ENCODE measurements around the gene PHF12. TPM values are rescaled to one million over a fixed set of nuclear protein-coding genes. Genes with fewer than 3 reads are reported as not detected.

The PHF12 gene
- total and polyA plus RNA-seq, 2 of the 8 experiments (the other 6 are each of a cell fraction or from before 2014, with no cell fraction given), result 38.8 to 65.7 TPM

DNA sequence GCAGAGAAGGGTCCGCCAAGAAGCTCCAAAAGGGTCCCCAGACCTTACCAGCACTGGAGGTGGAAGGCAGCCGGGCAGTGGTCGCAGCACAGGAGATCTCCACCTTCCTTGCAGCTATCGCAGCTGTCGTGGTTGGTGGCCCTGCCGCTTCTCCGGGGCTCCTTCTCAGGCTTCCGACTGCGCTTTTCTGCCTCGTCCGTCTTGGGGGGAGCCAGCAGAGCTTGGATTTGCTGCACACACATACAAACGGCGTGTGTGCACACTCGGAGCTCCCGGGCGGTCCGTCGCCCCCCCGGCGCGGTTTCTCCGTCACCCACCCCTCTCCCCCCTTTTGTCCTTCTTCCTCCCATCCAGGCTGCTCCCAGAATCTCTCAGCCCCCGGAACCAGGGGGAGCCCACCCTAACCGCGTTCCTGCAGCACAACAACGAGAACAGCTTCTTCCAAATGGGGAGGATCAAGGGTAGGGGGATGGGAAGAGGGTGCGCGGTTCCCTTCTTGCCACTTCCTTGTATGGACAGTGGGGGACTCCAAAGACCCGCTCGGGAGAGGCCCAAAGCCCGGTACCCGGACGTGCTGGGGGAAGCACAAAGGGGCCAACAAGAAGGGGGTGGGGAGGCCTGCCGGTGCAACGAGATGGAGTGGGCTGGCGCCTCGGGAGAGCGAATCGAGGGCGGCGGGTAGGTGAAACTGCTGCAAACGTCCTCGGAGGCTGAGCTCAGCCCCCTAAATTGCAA lies 1.1 kb downstream of the PHF12 start:
- Histone ChIP-seq H3K79me1 (ENCODE audit: low read depth, low read length) (no peaks in the 10 kb centered on the region; the same call in none of the 2 replicates), H3K23me2 (ENCODE audit: low read depth, low read length) (peaks cover 9% of the 10 kb centered on the region), H3K27ac (ENCODE audit: low read depth, low read length) (peak overlapping the region; percentile 76), H3K36me3 (ENCODE audit: control insufficient read depth in 2 of 4, insufficient read depth in 4 of 4, low read length in 3 of 4) (peaks cover 0 to 9% (median under 1%) of the 10 kb centered on the region in 4 experiments; a peak in 3 of 8 replicates), H2BK15ac (ENCODE audit: low read length) (peak overlapping the region; percentile 81), H2AFZ (ENCODE audit: low read length) (no peak overlapping the region), H4K91ac (replicated peaks; ENCODE audit: insufficient read length, low read length) (peak overlapping the region; percentile 79), H2BK12ac (ENCODE audit: low read depth, low read length) (peak overlapping the region; percentile 81; the same call in 1 of the 2 replicates), H3K56ac (replicated peaks; ENCODE audit: insufficient read length, low read depth, low read length) (peak overlapping the region; percentile 83), H3K9ac (replicated peaks in 1 of 4; ENCODE audit: extremely low read depth in 1 of 4, low read depth in 3 of 4, low read length in 3 of 4) (peak overlapping the region; percentile 81 to 89 (median 84)), H3K23ac (ENCODE audit: insufficient read length) (no peak overlapping the region), H2BK20ac (ENCODE audit: low read length) (no peak overlapping the region), H3K9me3 (ENCODE audit: insufficient read depth in 2 of 2, low read depth in 1 of 2, low read length in 1 of 2) (no peaks in the 10 kb centered on the region), H3K4me1 (replicated peaks in 1 of 4; ENCODE audit: control insufficient read depth in 3 of 4, insufficient read depth in 4 of 4, low read length in 3 of 4) (peaks cover 8 to 18% (median 9%) of the 10 kb centered on the region in 4 experiments; a peak in 5 of 7 replicates), H2AK5ac (ENCODE audit: low read depth, low read length) (peak overlapping the region; percentile 57; the same call in 1 of the 2 replicates), H3K79me2 (ENCODE audit: control insufficient read depth in 1 of 2, insufficient read depth in 2 of 2, low read length in 2 of 2) (peaks cover 39 to 56% of the 10 kb centered on the region in 2 experiments), H4K8ac (ENCODE audit: extremely low read depth, insufficient read depth, low read length) (peak overlapping the region; percentile 75), H4K5ac (ENCODE audit: insufficient read length, low read depth, low read length) (peak overlapping the region; percentile 75), H3K27me3 (replicated peaks in 1 of 4; ENCODE audit: control insufficient read depth in 3 of 4, extremely low read depth in 1 of 4, insufficient read depth in 3 of 4, low read length in 3 of 4) (no peaks in the 10 kb centered on the region), H3K4me2 (ENCODE audit: insufficient read depth in 1 of 2, low read depth in 2 of 2, low read length in 2 of 2) (peak overlapping the region; percentile 86 to 89), H2BK120ac (replicated peaks; ENCODE audit: low read depth, low read length) (no peak overlapping the region), H3K4ac (replicated peaks; ENCODE audit: insufficient read length, low read depth, low read length) (peak overlapping the region; percentile 80), H4K20me1 (replicated peaks in 1 of 2; ENCODE audit: control insufficient read depth in 1 of 2, insufficient read depth in 2 of 2, low read length in 2 of 2) (peaks cover 5 to 7% of the 10 kb centered on the region in 2 experiments), H3K14ac (ENCODE audit: insufficient read length) (no peak overlapping the region), H3K18ac (ENCODE audit: extremely low read depth, low read length) (peak overlapping the region; percentile 75), H2BK5ac (ENCODE audit: low read depth, low read length) (peak overlapping the region; percentile 93), H3K4me3 (ENCODE audit: extremely low read depth in 1 of 4, insufficient read depth in 2 of 4, low read depth in 3 of 4, low read length in 4 of 4) (peak overlapping the region; percentile 68 to 97 (median 94))
- no peak for FAIRE-seq
- peak in 1 of 2 experiments; percentile 73 for DNase-seq (ENCODE audit: low read depth in 1 of 2, low spot score in 2 of 2)
- ChIA-PET POLR2A (ENCODE audit: partially characterized antibody) (interaction anchor here (0.6 to 6.3 kb wide), 30 partner anchors 10 to 238 kb away, joined by 3 to 73 read pairs (median 6); partner anchors contain the start of genes DHRS13, FLOT2, NEK8 and PROCA1), CTCF (ENCODE audit: partially characterized antibody) (interaction anchor here (0.7 to 2.9 kb wide), 15 partner anchors 11 to 198 kb away, joined by 3 to 10 read pairs (median 3); partner anchors contain the start of gene DHRS13)
- WGBS, 2 experiments (ENCODE audit: extremely low coverage in 1 of 2, insufficient coverage in 1 of 2, insufficient read length in 1 of 2, insufficient replicate concordance in 2 of 2, low coverage in 1 of 2, low lambda C conversion rate in 2 of 2, missing lambda C conversion rate in 1 of 2), result 1% methylated on average over 18 of the region's 43 CpGs; no CpG with 5 or more reads in 1 of the 2 experiments
- no peak for TF ChIP-seq HDAC6 (IDR thresholded peaks at IDR 0.05; ENCODE audit: low read depth, low read length)
- TF ChIP-seq TEAD4 (IDR thresholded peaks at IDR 0.05; ENCODE audit: low read depth, low read length), result no peak
- TF ChIP-seq SAP30 (IDR thresholded peaks at IDR 0.05; ENCODE audit: insufficient read depth, insufficient replicate concordance, low read length), result peak; percentile 51
- no peak for TF ChIP-seq JUN (IDR thresholded peaks at IDR 0.05; ENCODE audit: low read depth, low read length)
- TF ChIP-seq CREB1 (IDR thresholded peaks at IDR 0.05), result no peak
- 0 out of 4 replicates have a peak, but pooled peaks of 1 of the 2 experiments have one; percentile 8 for TF ChIP-seq RAD21 (IDR thresholded peaks at IDR 0.05 in 1 of 2, conservative IDR thresholded peaks at IDR 0.05 in 1 of 2; ENCODE audit: low read depth in 2 of 2, low read length in 2 of 2)
- TF ChIP-seq YY1 (IDR thresholded peaks at IDR 0.05; ENCODE audit: low read depth, low read length), result no peak
- TF ChIP-seq ZNF274 (IDR thresholded peaks at IDR 0.05; ENCODE audit: borderline replicate concordance, extremely low read depth, low read length), result no peak
- no peak for TF ChIP-seq SIX5 (IDR thresholded peaks at IDR 0.05; ENCODE audit: low read depth, low read length)
- TF ChIP-seq TCF12 (IDR thresholded peaks at IDR 0.05; ENCODE audit: low read depth, low read length), result no peak
- no peak for TF ChIP-seq GABPA (IDR thresholded peaks at IDR 0.05; ENCODE audit: borderline replicate concordance, insufficient read depth, low read length)
